ENCODE data around the gene ATG9B. TPM values are rescaled to one million over a fixed set of nuclear protein-coding genes. Genes with fewer than 3 reads are reported as not detected.

Gene ATG9B
- total and polyA plus RNA-seq, 9 of the 15 experiments (the other 6 are each of a cell fraction or from before 2014, with no cell fraction given) = 0.29 to 8.0 (median 2.1) TPM

DNA sequence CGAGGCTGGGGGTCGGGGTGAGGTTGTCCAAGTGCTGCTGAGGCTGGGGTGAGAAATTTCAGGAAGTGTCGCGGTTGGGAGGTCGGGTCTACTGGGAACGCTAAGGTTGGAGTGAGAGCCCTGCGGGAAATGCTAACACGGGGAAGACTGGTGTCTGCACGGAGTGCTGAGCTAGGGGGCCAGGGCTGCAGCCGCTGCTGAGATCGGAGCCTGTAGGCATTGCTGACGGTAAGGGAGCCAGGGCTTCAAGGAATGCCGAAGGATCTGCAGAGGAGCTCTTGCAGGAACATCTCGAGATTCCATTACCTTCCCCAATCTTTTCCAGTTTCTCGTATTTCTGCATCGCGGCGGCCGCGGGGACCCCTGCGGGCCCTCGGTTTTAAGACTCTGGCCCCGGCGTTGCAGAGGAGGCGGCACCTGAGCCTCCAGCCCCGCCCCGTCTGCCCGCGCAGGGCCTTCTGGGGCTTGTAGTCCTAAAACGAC lies 33.3 kb upstream of the ATG9B start, which contains the start of gene CDK5 (continued):
- TF ChIP-seq, protein P1, sequence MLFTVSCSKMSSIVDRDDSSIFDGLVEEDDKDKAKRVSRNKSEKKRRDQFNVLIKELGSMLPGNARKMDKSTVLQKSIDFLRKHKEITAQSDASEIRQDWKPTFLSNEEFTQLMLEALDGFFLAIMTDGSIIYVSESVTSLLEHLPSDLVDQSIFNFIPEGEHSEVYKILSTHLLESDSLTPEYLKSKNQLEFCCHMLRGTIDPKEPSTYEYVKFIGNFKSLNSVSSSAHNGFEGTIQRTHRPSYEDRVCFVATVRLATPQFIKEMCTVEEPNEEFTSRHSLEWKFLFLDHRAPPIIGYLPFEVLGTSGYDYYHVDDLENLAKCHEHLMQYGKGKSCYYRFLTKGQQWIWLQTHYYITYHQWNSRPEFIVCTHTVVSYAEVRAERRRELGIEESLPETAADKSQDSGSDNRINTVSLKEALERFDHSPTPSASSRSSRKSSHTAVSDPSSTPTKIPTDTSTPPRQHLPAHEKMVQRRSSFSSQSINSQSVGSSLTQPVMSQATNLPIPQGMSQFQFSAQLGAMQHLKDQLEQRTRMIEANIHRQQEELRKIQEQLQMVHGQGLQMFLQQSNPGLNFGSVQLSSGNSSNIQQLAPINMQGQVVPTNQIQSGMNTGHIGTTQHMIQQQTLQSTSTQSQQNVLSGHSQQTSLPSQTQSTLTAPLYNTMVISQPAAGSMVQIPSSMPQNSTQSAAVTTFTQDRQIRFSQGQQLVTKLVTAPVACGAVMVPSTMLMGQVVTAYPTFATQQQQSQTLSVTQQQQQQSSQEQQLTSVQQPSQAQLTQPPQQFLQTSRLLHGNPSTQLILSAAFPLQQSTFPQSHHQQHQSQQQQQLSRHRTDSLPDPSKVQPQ (CRISPR knock-in tag; IDR thresholded peaks at IDR 0.05; ENCODE audit: borderline replicate concordance) = 0 out of 2 replicates have a peak, but pooled peaks have one; percentile 21
- TF ChIP-seq ZNF444 (CRISPR knock-in tag; IDR thresholded peaks at IDR 0.05) (0 out of 2 replicates have a peak, but pooled peaks have one; percentile 13), ETV1 (tag; conservative IDR thresholded peaks at IDR 0.05; ENCODE audit: low read depth) (no peak), FOXP1 (CRISPR knock-in tag; IDR thresholded peaks at IDR 0.05) (no peak), ZNF75A (CRISPR knock-in tag; IDR thresholded peaks at IDR 0.05) (0 out of 2 replicates have a peak, but pooled peaks have one; percentile 53), ZC3H4 (CRISPR knock-in tag; IDR thresholded peaks at IDR 0.05; ENCODE audit: borderline replicate concordance) (peak; percentile 82; the same call in 1 of the 2 replicates), NEUROD1 (IDR thresholded peaks at IDR 0.05; ENCODE audit: borderline replicate concordance, low read depth, low read length, partially characterized antibody) (peak; percentile 13), SMARCE1 (IDR thresholded peaks at IDR 0.05) (0 out of 2 replicates have a peak, but pooled peaks have one; percentile 20), STAG1 (CRISPR knock-in tag; IDR thresholded peaks at IDR 0.05; ENCODE audit: borderline replicate concordance) (peak; percentile 25; the same call in 1 of the 2 replicates), SIN3A (IDR thresholded peaks at IDR 0.05; ENCODE audit: borderline replicate concordance in 2 of 2, control insufficient read depth in 1 of 2, low read depth in 2 of 2, low read length in 2 of 2) (0 out of 4 replicates have a peak, but pooled peaks of 1 of the 2 experiments have one; percentile 73)
- TF ChIP-seq, protein P2, sequence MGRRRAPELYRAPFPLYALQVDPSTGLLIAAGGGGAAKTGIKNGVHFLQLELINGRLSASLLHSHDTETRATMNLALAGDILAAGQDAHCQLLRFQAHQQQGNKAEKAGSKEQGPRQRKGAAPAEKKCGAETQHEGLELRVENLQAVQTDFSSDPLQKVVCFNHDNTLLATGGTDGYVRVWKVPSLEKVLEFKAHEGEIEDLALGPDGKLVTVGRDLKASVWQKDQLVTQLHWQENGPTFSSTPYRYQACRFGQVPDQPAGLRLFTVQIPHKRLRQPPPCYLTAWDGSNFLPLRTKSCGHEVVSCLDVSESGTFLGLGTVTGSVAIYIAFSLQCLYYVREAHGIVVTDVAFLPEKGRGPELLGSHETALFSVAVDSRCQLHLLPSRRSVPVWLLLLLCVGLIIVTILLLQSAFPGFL (CRISPR knock-in tag; IDR thresholded peaks at IDR 0.05) = 0 out of 2 replicates have a peak, but pooled peaks have one; percentile 4
- TF ChIP-seq, protein P3, sequence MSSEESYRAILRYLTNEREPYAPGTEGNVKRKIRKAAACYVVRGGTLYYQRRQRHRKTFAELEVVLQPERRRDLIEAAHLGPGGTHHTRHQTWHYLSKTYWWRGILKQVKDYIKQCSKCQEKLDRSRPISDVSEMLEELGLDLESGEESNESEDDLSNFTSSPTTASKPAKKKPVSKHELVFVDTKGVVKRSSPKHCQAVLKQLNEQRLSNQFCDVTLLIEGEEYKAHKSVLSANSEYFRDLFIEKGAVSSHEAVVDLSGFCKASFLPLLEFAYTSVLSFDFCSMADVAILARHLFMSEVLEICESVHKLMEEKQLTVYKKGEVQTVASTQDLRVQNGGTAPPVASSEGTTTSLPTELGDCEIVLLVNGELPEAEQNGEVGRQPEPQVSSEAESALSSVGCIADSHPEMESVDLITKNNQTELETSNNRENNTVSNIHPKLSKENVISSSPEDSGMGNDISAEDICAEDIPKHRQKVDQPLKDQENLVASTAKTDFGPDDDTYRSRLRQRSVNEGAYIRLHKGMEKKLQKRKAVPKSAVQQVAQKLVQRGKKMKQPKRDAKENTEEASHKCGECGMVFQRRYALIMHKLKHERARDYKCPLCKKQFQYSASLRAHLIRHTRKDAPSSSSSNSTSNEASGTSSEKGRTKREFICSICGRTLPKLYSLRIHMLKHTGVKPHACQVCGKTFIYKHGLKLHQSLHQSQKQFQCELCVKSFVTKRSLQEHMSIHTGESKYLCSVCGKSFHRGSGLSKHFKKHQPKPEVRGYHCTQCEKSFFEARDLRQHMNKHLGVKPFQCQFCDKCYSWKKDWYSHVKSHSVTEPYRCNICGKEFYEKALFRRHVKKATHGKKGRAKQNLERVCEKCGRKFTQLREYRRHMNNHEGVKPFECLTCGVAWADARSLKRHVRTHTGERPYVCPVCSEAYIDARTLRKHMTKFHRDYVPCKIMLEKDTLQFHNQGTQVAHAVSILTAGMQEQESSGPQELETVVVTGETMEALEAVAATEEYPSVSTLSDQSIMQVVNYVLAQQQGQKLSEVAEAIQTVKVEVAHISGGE (CRISPR knock-in tag; IDR thresholded peaks at IDR 0.05) = 0 out of 6 replicates have a peak, but pooled peaks of 1 of the 3 experiments have one; percentile 13
- TF ChIP-seq, protein P4, sequence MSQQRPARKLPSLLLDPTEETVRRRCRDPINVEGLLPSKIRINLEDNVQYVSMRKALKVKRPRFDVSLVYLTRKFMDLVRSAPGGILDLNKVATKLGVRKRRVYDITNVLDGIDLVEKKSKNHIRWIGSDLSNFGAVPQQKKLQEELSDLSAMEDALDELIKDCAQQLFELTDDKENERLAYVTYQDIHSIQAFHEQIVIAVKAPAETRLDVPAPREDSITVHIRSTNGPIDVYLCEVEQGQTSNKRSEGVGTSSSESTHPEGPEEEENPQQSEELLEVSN (IDR thresholded peaks at IDR 0.05; ENCODE audit: borderline replicate concordance in 1 of 2, extremely low read depth in 1 of 2, insufficient read depth in 1 of 2, insufficient read length in 1 of 2, low read depth in 1 of 2, low read length in 1 of 2, poor library complexity in 1 of 2, severe bottlenecking in 1 of 2) = peak in 1 of 2 experiments; percentile 9
- TF ChIP-seq, protein P5, sequence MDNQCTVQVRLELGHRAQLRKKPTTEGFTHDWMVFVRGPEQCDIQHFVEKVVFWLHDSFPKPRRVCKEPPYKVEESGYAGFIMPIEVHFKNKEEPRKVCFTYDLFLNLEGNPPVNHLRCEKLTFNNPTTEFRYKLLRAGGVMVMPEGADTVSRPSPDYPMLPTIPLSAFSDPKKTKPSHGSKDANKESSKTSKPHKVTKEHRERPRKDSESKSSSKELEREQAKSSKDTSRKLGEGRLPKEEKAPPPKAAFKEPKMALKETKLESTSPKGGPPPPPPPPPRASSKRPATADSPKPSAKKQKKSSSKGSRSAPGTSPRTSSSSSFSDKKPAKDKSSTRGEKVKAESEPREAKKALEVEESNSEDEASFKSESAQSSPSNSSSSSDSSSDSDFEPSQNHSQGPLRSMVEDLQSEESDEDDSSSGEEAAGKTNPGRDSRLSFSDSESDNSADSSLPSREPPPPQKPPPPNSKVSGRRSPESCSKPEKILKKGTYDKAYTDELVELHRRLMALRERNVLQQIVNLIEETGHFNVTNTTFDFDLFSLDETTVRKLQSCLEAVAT (IDR thresholded peaks at IDR 0.05) = 0 out of 4 replicates have a peak, but pooled peaks of 1 of the 2 experiments have one; percentile 16
